ENCODE results near the gene PRDX6. TPM values are rescaled to one million over a fixed set of nuclear protein-coding genes. Genes with fewer than 3 reads are reported as not detected.
A peak's percentile ranks its signal among the peaks of the same experiment; 100 is the strongest.

PRDX6 gene
- total and polyA plus RNA-seq, 10 of the 15 experiments (the other 5 are each of a cell fraction or from before 2014, with no cell fraction given): 70.7 to 230 (median 138) TPM

DNA sequence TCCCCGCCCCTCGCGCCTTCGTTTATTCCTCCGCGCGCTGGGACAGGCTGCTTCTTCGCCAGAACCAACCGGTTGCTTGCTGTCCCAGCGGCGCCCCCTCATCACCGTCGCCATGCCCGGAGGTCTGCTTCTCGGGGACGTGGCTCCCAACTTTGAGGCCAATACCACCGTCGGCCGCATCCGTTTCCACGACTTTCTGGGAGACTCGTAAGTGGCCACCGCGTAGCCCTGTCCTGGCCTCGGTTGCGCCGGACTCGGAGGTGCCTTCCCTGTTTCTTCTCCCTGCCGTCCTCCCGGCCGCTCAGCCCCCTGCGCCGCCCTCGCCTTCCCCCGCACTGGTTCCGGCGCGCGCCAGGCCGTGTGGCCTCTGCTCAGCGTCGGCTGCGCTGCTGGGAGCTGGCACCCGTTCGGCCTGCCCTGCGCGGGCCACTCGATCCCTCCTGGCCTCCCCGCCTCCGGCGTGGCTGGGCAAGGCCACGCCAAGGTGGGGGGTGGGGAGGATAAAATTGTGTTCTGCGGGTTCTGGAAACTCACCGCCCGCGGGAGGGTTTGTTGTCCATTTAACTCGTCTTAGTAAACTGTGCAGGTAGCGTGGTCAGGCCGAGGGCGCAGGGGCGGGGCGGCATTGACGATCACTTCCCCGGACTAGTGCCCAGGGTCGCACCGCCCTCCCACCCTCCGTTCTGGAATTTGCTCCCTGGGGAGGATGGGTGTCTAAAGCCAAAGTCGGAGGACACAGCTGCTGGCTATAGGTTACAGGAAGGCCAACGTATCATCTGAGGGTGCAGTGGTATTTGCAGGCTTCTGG, at the start of gene PRDX6 (continued):
- TF ChIP-seq ESRRA (IDR thresholded peaks at IDR 0.05; ENCODE audit: low read length) (no peak), JUND (IDR thresholded peaks at IDR 0.05; ENCODE audit: low read depth, low read length) (no peak), KLF5 (IDR thresholded peaks at IDR 0.05; ENCODE audit: partially characterized antibody) (no peak), ZNF622 (IDR thresholded peaks at IDR 0.05) (no peak), LARP7 (IDR thresholded peaks at IDR 0.05) (peak; percentile 81), MTA2 (IDR thresholded peaks at IDR 0.05; ENCODE audit: low read depth) (no peak), RAD51 (IDR thresholded peaks at IDR 0.05) (no peak), SIX5 (IDR thresholded peaks at IDR 0.05; ENCODE audit: low read depth, low read length, severe bottlenecking) (no peak), GABPA (IDR thresholded peaks at IDR 0.05; ENCODE audit: low read depth) (no peak), ZNF24 (IDR thresholded peaks at IDR 0.05) (no peak), SMAD1 (IDR thresholded peaks at IDR 0.05; ENCODE audit: low read depth, partially characterized antibody) (no peak), EZH2 (IDR thresholded peaks at IDR 0.05; ENCODE audit: borderline replicate concordance, control insufficient read depth, low read depth, low read length) (no peak), POLR2A (IDR thresholded peaks at IDR 0.05; ENCODE audit: low read depth, low read length) (peak; percentile 91)
- TF ChIP-seq, protein P1, sequence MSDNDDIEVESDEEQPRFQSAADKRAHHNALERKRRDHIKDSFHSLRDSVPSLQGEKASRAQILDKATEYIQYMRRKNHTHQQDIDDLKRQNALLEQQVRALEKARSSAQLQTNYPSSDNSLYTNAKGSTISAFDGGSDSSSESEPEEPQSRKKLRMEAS (IDR thresholded peaks at IDR 0.05; ENCODE audit: low read depth, low read length): no peak
- TF ChIP-seq, protein P2, sequence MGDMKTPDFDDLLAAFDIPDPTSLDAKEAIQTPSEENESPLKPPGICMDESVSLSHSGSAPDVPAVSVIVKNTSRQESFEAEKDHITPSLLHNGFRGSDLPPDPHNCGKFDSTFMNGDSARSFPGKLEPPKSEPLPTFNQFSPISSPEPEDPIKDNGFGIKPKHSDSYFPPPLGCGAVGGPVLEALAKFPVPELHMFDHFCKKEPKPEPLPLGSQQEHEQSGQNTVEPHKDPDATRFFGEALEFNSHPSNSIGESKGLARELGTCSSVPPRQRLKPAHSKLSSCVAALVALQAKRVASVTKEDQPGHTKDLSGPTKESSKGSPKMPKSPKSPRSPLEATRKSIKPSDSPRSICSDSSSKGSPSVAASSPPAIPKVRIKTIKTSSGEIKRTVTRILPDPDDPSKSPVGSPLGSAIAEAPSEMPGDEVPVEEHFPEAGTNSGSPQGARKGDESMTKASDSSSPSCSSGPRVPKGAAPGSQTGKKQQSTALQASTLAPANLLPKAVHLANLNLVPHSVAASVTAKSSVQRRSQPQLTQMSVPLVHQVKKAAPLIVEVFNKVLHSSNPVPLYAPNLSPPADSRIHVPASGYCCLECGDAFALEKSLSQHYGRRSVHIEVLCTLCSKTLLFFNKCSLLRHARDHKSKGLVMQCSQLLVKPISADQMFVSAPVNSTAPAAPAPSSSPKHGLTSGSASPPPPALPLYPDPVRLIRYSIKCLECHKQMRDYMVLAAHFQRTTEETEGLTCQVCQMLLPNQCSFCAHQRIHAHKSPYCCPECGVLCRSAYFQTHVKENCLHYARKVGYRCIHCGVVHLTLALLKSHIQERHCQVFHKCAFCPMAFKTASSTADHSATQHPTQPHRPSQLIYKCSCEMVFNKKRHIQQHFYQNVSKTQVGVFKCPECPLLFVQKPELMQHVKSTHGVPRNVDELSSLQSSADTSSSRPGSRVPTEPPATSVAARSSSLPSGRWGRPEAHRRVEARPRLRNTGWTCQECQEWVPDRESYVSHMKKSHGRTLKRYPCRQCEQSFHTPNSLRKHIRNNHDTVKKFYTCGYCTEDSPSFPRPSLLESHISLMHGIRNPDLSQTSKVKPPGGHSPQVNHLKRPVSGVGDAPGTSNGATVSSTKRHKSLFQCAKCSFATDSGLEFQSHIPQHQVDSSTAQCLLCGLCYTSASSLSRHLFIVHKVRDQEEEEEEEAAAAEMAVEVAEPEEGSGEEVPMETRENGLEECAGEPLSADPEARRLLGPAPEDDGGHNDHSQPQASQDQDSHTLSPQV (IDR thresholded peaks at IDR 0.05): no peak
- TF ChIP-seq, protein P3, sequence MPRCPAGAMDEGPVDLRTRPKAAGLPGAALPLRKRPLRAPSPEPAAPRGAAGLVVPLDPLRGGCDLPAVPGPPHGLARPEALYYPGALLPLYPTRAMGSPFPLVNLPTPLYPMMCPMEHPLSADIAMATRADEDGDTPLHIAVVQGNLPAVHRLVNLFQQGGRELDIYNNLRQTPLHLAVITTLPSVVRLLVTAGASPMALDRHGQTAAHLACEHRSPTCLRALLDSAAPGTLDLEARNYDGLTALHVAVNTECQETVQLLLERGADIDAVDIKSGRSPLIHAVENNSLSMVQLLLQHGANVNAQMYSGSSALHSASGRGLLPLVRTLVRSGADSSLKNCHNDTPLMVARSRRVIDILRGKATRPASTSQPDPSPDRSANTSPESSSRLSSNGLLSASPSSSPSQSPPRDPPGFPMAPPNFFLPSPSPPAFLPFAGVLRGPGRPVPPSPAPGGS (IDR thresholded peaks at IDR 0.05; ENCODE audit: borderline replicate concordance, insufficient read depth, low read depth, low read length, poor library complexity, severe bottlenecking): no peak
- TF ChIP-seq, protein P4, sequence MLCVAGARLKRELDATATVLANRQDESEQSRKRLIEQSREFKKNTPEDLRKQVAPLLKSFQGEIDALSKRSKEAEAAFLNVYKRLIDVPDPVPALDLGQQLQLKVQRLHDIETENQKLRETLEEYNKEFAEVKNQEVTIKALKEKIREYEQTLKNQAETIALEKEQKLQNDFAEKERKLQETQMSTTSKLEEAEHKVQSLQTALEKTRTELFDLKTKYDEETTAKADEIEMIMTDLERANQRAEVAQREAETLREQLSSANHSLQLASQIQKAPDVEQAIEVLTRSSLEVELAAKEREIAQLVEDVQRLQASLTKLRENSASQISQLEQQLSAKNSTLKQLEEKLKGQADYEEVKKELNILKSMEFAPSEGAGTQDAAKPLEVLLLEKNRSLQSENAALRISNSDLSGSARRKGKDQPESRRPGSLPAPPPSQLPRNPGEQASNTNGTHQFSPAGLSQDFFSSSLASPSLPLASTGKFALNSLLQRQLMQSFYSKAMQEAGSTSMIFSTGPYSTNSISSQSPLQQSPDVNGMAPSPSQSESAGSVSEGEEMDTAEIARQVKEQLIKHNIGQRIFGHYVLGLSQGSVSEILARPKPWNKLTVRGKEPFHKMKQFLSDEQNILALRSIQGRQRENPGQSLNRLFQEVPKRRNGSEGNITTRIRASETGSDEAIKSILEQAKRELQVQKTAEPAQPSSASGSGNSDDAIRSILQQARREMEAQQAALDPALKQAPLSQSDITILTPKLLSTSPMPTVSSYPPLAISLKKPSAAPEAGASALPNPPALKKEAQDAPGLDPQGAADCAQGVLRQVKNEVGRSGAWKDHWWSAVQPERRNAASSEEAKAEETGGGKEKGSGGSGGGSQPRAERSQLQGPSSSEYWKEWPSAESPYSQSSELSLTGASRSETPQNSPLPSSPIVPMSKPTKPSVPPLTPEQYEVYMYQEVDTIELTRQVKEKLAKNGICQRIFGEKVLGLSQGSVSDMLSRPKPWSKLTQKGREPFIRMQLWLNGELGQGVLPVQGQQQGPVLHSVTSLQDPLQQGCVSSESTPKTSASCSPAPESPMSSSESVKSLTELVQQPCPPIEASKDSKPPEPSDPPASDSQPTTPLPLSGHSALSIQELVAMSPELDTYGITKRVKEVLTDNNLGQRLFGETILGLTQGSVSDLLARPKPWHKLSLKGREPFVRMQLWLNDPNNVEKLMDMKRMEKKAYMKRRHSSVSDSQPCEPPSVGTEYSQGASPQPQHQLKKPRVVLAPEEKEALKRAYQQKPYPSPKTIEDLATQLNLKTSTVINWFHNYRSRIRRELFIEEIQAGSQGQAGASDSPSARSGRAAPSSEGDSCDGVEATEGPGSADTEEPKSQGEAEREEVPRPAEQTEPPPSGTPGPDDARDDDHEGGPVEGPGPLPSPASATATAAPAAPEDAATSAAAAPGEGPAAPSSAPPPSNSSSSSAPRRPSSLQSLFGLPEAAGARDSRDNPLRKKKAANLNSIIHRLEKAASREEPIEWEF (IDR thresholded peaks at IDR 0.05; ENCODE audit: insufficient replicate concordance, low read depth, low read length): no peak
